Activated T-cell treated with anti-CD3 and anti-CD28 coated beads, Interleukin-2, amount 50 U/mL, for 1 hour (primary cell): ENCODE data around the gene ELAPOR1.

Source experiments
- DNase-seq: peaks from one replicate; pipeline ENCODE4 v3.0.0-alpha.2; 2020

ELAPOR1 gene

GRCh38 chr1:109113590-109114341 is at the start of gene ELAPOR1:
ELAPOR1 (plus strand) TSS chr1:109114115; CDS start chr1:109114184, 69 bp downstream.
- peak; percentile 88 for DNase-seq

GRCh38 chr1:109065137-109065536 is 48.8 kb upstream of the ELAPOR1 start:
- DNase-seq, result no peak

- DNase-seq, result no peak
Measured at GRCh38 chr1:109067883-109068282, 46.0 kb upstream of the ELAPOR1 start.

- DNase-seq, result no peak
Measured at GRCh38 chr1:109069294-109069693, 44.6 kb upstream of the ELAPOR1 start.

GRCh38 chr1:109075531-109076490 is 38.1 kb upstream of the ELAPOR1 start, which contains the start of gene TAF13:
TAF13 (minus strand) TSS chr1:109076003; CDS start chr1:109075947, 56 bp downstream.
- peak; percentile 84 for DNase-seq

GRCh38 chr1:109078317-109078716 is 35.6 kb upstream of the ELAPOR1 start:
- DNase-seq, result no peak

GRCh38 chr1:109079240-109079622 is 34.7 kb upstream of the ELAPOR1 start:
- DNase-seq, result no peak

- DNase-seq, result no peak
Measured at GRCh38 chr1:109080441-109081082, 33.4 kb upstream of the ELAPOR1 start.

GRCh38 chr1:109083501-109083900 is 30.4 kb upstream of the ELAPOR1 start:
- no peak for DNase-seq

GRCh38 chr1:109083923-109084322 is 30.0 kb upstream of the ELAPOR1 start:
- DNase-seq, result no peak

GRCh38 chr1:109084563-109085517 is 29.1 kb upstream of the ELAPOR1 start:
- no peak for DNase-seq

- DNase-seq, result peak; percentile 58
Measured at GRCh38 chr1:109089242-109090015, 24.5 kb upstream of the ELAPOR1 start.

- peak; percentile 84 for DNase-seq
Measured at GRCh38 chr1:109090196-109091077, 23.5 kb upstream of the ELAPOR1 start, which contains the start of gene TMEM167B. TMEM167B (plus strand) TSS chr1:109090764; CDS start chr1:109090873, 109 bp downstream.

GRCh38 chr1:109091078-109091838 is 22.7 kb upstream of the ELAPOR1 start:
- no peak for DNase-seq

- DNase-seq, result no peak
Measured at GRCh38 chr1:109091839-109092193, 22.1 kb upstream of the ELAPOR1 start.

GRCh38 chr1:109094377-109094803 is 19.5 kb upstream of the ELAPOR1 start:
- no peak for DNase-seq

GRCh38 chr1:109094871-109095270 is 19.0 kb upstream of the ELAPOR1 start:
- no peak for DNase-seq

- no peak for DNase-seq
Measured at GRCh38 chr1:109095631-109096030, 18.3 kb upstream of the ELAPOR1 start.

- DNase-seq, result no peak
Measured at GRCh38 chr1:109096120-109096519, 17.8 kb upstream of the ELAPOR1 start.
